Measurements from ENCODE around the gene CAST. TPM values are rescaled to one million over a fixed set of nuclear protein-coding genes. Genes with fewer than 3 reads are reported as not detected.

Gene CAST
- total RNA-seq, 5 donors from 2014 or later (not counting 1 experiment from before 2014, with no cell fraction given) = 166 to 238 (median 191) TPM

GRCh38 chr5:96668725-96669124 is 6.5 kb downstream of the CAST start:
- H3K27me3 Mint-ChIP-seq = no peaks in the 10 kb centered on the region
- ChIA-PET CTCF (no interaction called here), POLR2A (interaction anchor here in 1 of 2 donors (0.5 kb wide), 1 partner anchor 307 kb away, joined by 9 read pairs; no protein-coding TSS in a partner anchor)
- Histone ChIP-seq H3K9me3 (no peaks in the 10 kb centered on the region), H3K4me1 (ENCODE audit: control insufficient read depth in 1 of 2, extremely low read depth in 1 of 2, insufficient read depth in 2 of 2, low read length in 2 of 2) (peaks cover 4 to 8% of the 10 kb centered on the region in 2 experiments), H3K36me3 (ENCODE audit: control insufficient read depth in 2 of 2, extremely low read depth in 1 of 2, insufficient read depth in 1 of 2, low read length in 1 of 2) (no peaks in the 10 kb centered on the region), H3K27ac (ENCODE audit: low read length) (no peak overlapping the region), H3K4me3 (ENCODE audit: control insufficient read depth in 1 of 2, extremely low read depth in 1 of 2, low read length in 1 of 2) (no peak overlapping the region), H3K27me3 (replicated peaks in 1 of 2; ENCODE audit: control insufficient read depth in 2 of 2, extremely low read depth in 1 of 2, insufficient read depth in 2 of 2, low read length in 1 of 2) (no peaks in the 10 kb centered on the region)
- H3K36me3 Mint-ChIP-seq = peaks cover 20% of the 10 kb centered on the region
- H3K27ac Mint-ChIP-seq = peak overlapping the region in 1 of 2 donors; percentile 44
- H3K4me1 Mint-ChIP-seq = peaks cover 47 to 76% (median 71%) of the 10 kb centered on the region in 3 donors
- no peak overlapping the region for H3K4me3 Mint-ChIP-seq
- H3K9me3 Mint-ChIP-seq = no peaks in the 10 kb centered on the region
- WGBS (ENCODE audit: insufficient coverage) = 100% methylated on average over 1 of the region's 2 CpGs
- ATAC-seq (replicated peaks in 1 of 4) (no peak), DNase-seq (no peak)

- no peaks in the 10 kb centered on the region for H3K27me3 Mint-ChIP-seq
- no peaks in the 10 kb centered on the region for H3K36me3 ChIP-seq (ENCODE audit: control insufficient read depth in 2 of 2, extremely low read depth in 1 of 2, insufficient read depth in 1 of 2, low read length in 1 of 2)
- ATAC-seq (replicated peaks in 1 of 4) (no peak), DNase-seq (no peak)
- no CpG with 5 or more reads among the region's 3 CpGs for WGBS (ENCODE audit: insufficient coverage)
- no peak overlapping the region for H3K4me3 ChIP-seq (ENCODE audit: control insufficient read depth in 1 of 2, extremely low read depth in 1 of 2, low read length in 1 of 2)
- H3K4me1 Mint-ChIP-seq = peaks cover 37 to 67% (median 65%) of the 10 kb centered on the region in 3 donors
- H3K4me1 ChIP-seq (ENCODE audit: control insufficient read depth in 1 of 2, extremely low read depth in 1 of 2, insufficient read depth in 2 of 2, low read length in 2 of 2) = no peaks in the 10 kb centered on the region
- H3K36me3 Mint-ChIP-seq = peaks cover 21% of the 10 kb centered on the region
- H3K9me3 ChIP-seq = no peaks in the 10 kb centered on the region
- no peak overlapping the region for H3K27ac ChIP-seq (ENCODE audit: low read length)
- no peak overlapping the region for H3K27ac Mint-ChIP-seq
- no peak overlapping the region for H3K4me3 Mint-ChIP-seq
- H3K9me3 Mint-ChIP-seq = no peaks in the 10 kb centered on the region
- ChIA-PET POLR2A (no interaction called here), CTCF (interaction anchor here in 1 of 2 donors (0.9 kb wide), 1 partner anchor 56 kb away, joined by 3 read pairs; no protein-coding TSS in a partner anchor)
- no peaks in the 10 kb centered on the region for H3K27me3 ChIP-seq (replicated peaks in 1 of 2; ENCODE audit: control insufficient read depth in 2 of 2, extremely low read depth in 1 of 2, insufficient read depth in 2 of 2, low read length in 1 of 2)
Measured at GRCh38 chr5:96669909-96670308, 7.7 kb downstream of the CAST start.

GRCh38 chr5:96671441-96671840 is 9.3 kb downstream of the CAST start:
- Histone ChIP-seq H3K27ac (ENCODE audit: low read length) (no peak overlapping the region), H3K27me3 (replicated peaks in 1 of 2; ENCODE audit: control insufficient read depth in 2 of 2, extremely low read depth in 1 of 2, insufficient read depth in 2 of 2, low read length in 1 of 2) (no peaks in the 10 kb centered on the region), H3K9me3 (no peaks in the 10 kb centered on the region), H3K36me3 (ENCODE audit: control insufficient read depth in 2 of 2, extremely low read depth in 1 of 2, insufficient read depth in 1 of 2, low read length in 1 of 2) (peaks cover 0 to 10% of the 10 kb centered on the region in 2 donors), H3K4me3 (ENCODE audit: control insufficient read depth in 1 of 2, extremely low read depth in 1 of 2, low read length in 1 of 2) (no peak overlapping the region), H3K4me1 (ENCODE audit: control insufficient read depth in 1 of 2, extremely low read depth in 1 of 2, insufficient read depth in 2 of 2, low read length in 2 of 2) (no peaks in the 10 kb centered on the region)
- Mint-ChIP-seq H3K27ac (no peak overlapping the region), H3K4me1 (peaks cover 31 to 61% (median 61%) of the 10 kb centered on the region in 3 donors), H3K36me3 (peaks cover 29% of the 10 kb centered on the region), H3K9me3 (no peaks in the 10 kb centered on the region), H3K27me3 (no peaks in the 10 kb centered on the region), H3K4me3 (no peak overlapping the region)
- POLR2A ChIA-PET = no interaction called here
- ATAC-seq (replicated peaks in 1 of 4) = no peak
- 96% methylated on average over 3 of the region's 5 CpGs for WGBS (ENCODE audit: insufficient coverage)
- CTCF ChIA-PET = interaction anchor here in 1 of 2 donors (1.1 kb wide), 1 partner anchor 11 kb away, joined by 5 read pairs; no protein-coding TSS in a partner anchor
- no peak for DNase-seq

- Histone ChIP-seq H3K27me3 (replicated peaks in 1 of 2; ENCODE audit: control insufficient read depth in 2 of 2, extremely low read depth in 1 of 2, insufficient read depth in 2 of 2, low read length in 1 of 2) (no peaks in the 10 kb centered on the region), H3K36me3 (ENCODE audit: control insufficient read depth in 2 of 2, extremely low read depth in 1 of 2, insufficient read depth in 1 of 2, low read length in 1 of 2) (peaks cover 0 to 24% of the 10 kb centered on the region in 2 donors), H3K27ac (ENCODE audit: low read length) (no peak overlapping the region), H3K9me3 (no peaks in the 10 kb centered on the region), H3K4me3 (ENCODE audit: control insufficient read depth in 1 of 2, extremely low read depth in 1 of 2, low read length in 1 of 2) (no peak overlapping the region), H3K4me1 (ENCODE audit: control insufficient read depth in 1 of 2, extremely low read depth in 1 of 2, insufficient read depth in 2 of 2, low read length in 2 of 2) (no peaks in the 10 kb centered on the region)
- DNase-seq (no peak), ATAC-seq (replicated peaks in 1 of 4) (no peak)
- H3K27ac Mint-ChIP-seq = no peak overlapping the region
- H3K36me3 Mint-ChIP-seq = peaks cover 35% of the 10 kb centered on the region
- H3K27me3 Mint-ChIP-seq = no peaks in the 10 kb centered on the region
- H3K9me3 Mint-ChIP-seq = no peaks in the 10 kb centered on the region
- peaks cover 28 to 51% (median 48%) of the 10 kb centered on the region in 3 donors for H3K4me1 Mint-ChIP-seq
- ChIA-PET CTCF (no interaction called here), POLR2A (no interaction called here)
- H3K4me3 Mint-ChIP-seq = no peak overlapping the region
Measured at GRCh38 chr5:96673127-96673526, 11.0 kb downstream of the CAST start.

GRCh38 chr5:96675882-96676281 is 13.7 kb downstream of the CAST start:
- no peak for DNase-seq
- Mint-ChIP-seq H3K36me3 (peaks cover 43% of the 10 kb centered on the region), H3K4me1 (peaks cover 10 to 46% (median 40%) of the 10 kb centered on the region in 3 donors), H3K9me3 (no peaks in the 10 kb centered on the region), H3K27me3 (no peaks in the 10 kb centered on the region), H3K4me3 (no peak overlapping the region), H3K27ac (no peak overlapping the region)
- no peak overlapping the region for H3K27ac ChIP-seq (ENCODE audit: low read length)
- no peak for ATAC-seq (replicated peaks in 1 of 4)
- ChIA-PET POLR2A (no interaction called here), CTCF (interaction anchor here (0.5 to 0.7 kb wide), 2 partner anchors 714 to 819 kb away, joined by 3 to 4 read pairs; partner anchors contain the start of gene ELL2 (in 1 of the 2))
- H3K27me3 ChIP-seq (replicated peaks in 1 of 2; ENCODE audit: control insufficient read depth in 2 of 2, extremely low read depth in 1 of 2, insufficient read depth in 2 of 2, low read length in 1 of 2) = no peaks in the 10 kb centered on the region
- H3K4me1 ChIP-seq (ENCODE audit: control insufficient read depth in 1 of 2, extremely low read depth in 1 of 2, insufficient read depth in 2 of 2, low read length in 2 of 2) = no peaks in the 10 kb centered on the region
- H3K36me3 ChIP-seq (ENCODE audit: control insufficient read depth in 2 of 2, extremely low read depth in 1 of 2, insufficient read depth in 1 of 2, low read length in 1 of 2) = peaks cover 0 to 28% of the 10 kb centered on the region in 2 donors
- H3K4me3 ChIP-seq (ENCODE audit: control insufficient read depth in 1 of 2, extremely low read depth in 1 of 2, low read length in 1 of 2) = no peak overlapping the region
- no CpG with 5 or more reads among the region's 1 CpG for WGBS (ENCODE audit: insufficient coverage)
- H3K9me3 ChIP-seq = no peaks in the 10 kb centered on the region

- Mint-ChIP-seq H3K27me3 (no peaks in the 10 kb centered on the region), H3K36me3 (peaks cover 33% of the 10 kb centered on the region), H3K4me3 (no peak overlapping the region), H3K4me1 (peaks cover 0 to 38% (median 29%) of the 10 kb centered on the region in 3 donors), H3K9me3 (no peaks in the 10 kb centered on the region), H3K27ac (no peak overlapping the region)
- H3K36me3 ChIP-seq (ENCODE audit: control insufficient read depth in 2 of 2, extremely low read depth in 1 of 2, insufficient read depth in 1 of 2, low read length in 1 of 2) = peaks cover 0 to 30% of the 10 kb centered on the region in 2 donors
- H3K4me1 ChIP-seq (ENCODE audit: control insufficient read depth in 1 of 2, extremely low read depth in 1 of 2, insufficient read depth in 2 of 2, low read length in 2 of 2) = no peaks in the 10 kb centered on the region
- H3K27ac ChIP-seq (ENCODE audit: low read length) = no peak overlapping the region
- WGBS (ENCODE audit: insufficient coverage) = 100% methylated on average over 1 of the region's 2 CpGs
- H3K4me3 ChIP-seq (ENCODE audit: control insufficient read depth in 1 of 2, extremely low read depth in 1 of 2, low read length in 1 of 2) = no peak overlapping the region
- H3K9me3 ChIP-seq = no peaks in the 10 kb centered on the region
- no peak for ATAC-seq (replicated peaks in 1 of 4)
- CTCF ChIA-PET = no interaction called here
- H3K27me3 ChIP-seq (replicated peaks in 1 of 2; ENCODE audit: control insufficient read depth in 2 of 2, extremely low read depth in 1 of 2, insufficient read depth in 2 of 2, low read length in 1 of 2) = no peaks in the 10 kb centered on the region
- DNase-seq = no peak
- POLR2A ChIA-PET = interaction anchor here in 1 of 2 donors (0.5 kb wide), 1 partner anchor 14 kb away, joined by 4 read pairs; no protein-coding TSS in a partner anchor
Measured at GRCh38 chr5:96677496-96677895, 15.3 kb downstream of the CAST start.
